Body of pancreas (tissue), 4 donors: ENCODE results near the gene GLI2.

Experiments used
- POLR2A ChIP-seq, 3 donors: fragments of 450-650 bp; IDR thresholded peaks; one replicate each; pipeline ENCODE4 v1.6.1; 2016; ENCODE audit warnings: antibody characterized with exemption in 3 of 3, mild to moderate bottlenecking in 2 of 3
- TF ChIP-seq, protein P1 (sequence below), 7 experiments: fragments of 450-650 bp in 4 of 7; fragments of 200-600 bp in 3 of 7; sonication (generic) in 3 of 7; IDR thresholded peaks; one replicate each; pipeline ENCODE4 v1.5.1; 2016 to 2019; ENCODE audit warnings: antibody characterized with exemption in 7 of 7

GRCh38 chr2:120699292-120699691 lies 36.4 kb upstream of the GLI2 start:
- TF ChIP-seq, protein P1, sequence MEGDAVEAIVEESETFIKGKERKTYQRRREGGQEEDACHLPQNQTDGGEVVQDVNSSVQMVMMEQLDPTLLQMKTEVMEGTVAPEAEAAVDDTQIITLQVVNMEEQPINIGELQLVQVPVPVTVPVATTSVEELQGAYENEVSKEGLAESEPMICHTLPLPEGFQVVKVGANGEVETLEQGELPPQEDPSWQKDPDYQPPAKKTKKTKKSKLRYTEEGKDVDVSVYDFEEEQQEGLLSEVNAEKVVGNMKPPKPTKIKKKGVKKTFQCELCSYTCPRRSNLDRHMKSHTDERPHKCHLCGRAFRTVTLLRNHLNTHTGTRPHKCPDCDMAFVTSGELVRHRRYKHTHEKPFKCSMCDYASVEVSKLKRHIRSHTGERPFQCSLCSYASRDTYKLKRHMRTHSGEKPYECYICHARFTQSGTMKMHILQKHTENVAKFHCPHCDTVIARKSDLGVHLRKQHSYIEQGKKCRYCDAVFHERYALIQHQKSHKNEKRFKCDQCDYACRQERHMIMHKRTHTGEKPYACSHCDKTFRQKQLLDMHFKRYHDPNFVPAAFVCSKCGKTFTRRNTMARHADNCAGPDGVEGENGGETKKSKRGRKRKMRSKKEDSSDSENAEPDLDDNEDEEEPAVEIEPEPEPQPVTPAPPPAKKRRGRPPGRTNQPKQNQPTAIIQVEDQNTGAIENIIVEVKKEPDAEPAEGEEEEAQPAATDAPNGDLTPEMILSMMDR (IDR thresholded peaks at IDR 0.05) = no peak
- no peak for TF ChIP-seq POLR2A (IDR thresholded peaks at IDR 0.05)
